ENCODE data around the gene KLHL40. TPM values are rescaled to one million over a fixed set of nuclear protein-coding genes. Genes with fewer than 3 reads are reported as not detected.

The KLHL40 gene, protein sequence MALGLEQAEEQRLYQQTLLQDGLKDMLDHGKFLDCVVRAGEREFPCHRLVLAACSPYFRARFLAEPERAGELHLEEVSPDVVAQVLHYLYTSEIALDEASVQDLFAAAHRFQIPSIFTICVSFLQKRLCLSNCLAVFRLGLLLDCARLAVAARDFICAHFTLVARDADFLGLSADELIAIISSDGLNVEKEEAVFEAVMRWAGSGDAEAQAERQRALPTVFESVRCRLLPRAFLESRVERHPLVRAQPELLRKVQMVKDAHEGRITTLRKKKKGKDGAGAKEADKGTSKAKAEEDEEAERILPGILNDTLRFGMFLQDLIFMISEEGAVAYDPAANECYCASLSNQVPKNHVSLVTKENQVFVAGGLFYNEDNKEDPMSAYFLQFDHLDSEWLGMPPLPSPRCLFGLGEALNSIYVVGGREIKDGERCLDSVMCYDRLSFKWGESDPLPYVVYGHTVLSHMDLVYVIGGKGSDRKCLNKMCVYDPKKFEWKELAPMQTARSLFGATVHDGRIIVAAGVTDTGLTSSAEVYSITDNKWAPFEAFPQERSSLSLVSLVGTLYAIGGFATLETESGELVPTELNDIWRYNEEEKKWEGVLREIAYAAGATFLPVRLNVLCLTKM
- not detected in 2 replicates for total RNA-seq (2021)
- long read RNA-seq, result 0 reads

DNA sequence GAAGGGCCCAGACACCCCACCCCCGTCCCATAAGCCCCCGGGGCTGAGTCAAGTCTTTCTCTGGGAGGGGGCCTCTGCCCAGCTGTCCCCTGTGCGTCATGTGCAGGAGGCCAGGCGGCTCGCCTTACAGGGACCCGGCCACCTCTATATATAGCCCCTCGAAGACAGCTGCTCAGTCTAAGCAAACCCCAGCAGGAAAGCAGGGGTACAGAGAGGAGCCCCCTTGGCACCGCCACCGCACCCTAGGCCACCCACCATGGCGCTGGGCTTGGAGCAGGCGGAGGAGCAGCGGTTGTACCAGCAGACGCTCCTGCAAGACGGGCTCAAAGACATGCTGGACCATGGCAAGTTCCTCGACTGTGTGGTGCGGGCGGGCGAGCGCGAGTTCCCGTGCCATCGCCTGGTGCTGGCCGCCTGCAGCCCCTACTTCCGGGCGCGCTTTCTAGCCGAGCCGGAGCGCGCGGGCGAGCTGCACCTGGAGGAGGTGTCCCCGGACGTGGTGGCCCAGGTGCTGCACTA is at the start of gene KLHL40:
TSS of gene KLHL40 (plus strand) at position 175 of the 519 bp plus-strand sequence. CDS start at position 257, 82 bp downstream.
- no peak within 1 kb of the TSS for H2BK120ac ChIP-seq (ENCODE audit: low read depth, low read length, poor library complexity, severe bottlenecking)
- no peak within 1 kb of the TSS for H2BK20ac ChIP-seq (ENCODE audit: low read depth, low read length, poor library complexity, severe bottlenecking)
- H3K4ac ChIP-seq (ENCODE audit: low read depth, low read length), result no peak within 1 kb of the TSS
- H3K56ac ChIP-seq (ENCODE audit: insufficient read length, low read depth, low read length), result no peak within 1 kb of the TSS
- TF ChIP-seq, protein P1, sequence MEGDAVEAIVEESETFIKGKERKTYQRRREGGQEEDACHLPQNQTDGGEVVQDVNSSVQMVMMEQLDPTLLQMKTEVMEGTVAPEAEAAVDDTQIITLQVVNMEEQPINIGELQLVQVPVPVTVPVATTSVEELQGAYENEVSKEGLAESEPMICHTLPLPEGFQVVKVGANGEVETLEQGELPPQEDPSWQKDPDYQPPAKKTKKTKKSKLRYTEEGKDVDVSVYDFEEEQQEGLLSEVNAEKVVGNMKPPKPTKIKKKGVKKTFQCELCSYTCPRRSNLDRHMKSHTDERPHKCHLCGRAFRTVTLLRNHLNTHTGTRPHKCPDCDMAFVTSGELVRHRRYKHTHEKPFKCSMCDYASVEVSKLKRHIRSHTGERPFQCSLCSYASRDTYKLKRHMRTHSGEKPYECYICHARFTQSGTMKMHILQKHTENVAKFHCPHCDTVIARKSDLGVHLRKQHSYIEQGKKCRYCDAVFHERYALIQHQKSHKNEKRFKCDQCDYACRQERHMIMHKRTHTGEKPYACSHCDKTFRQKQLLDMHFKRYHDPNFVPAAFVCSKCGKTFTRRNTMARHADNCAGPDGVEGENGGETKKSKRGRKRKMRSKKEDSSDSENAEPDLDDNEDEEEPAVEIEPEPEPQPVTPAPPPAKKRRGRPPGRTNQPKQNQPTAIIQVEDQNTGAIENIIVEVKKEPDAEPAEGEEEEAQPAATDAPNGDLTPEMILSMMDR (conservative IDR thresholded peaks at IDR 0.05), result no peak
- no peak within 1 kb of the TSS for H4K8ac ChIP-seq (replicated peaks; ENCODE audit: insufficient read length, low read depth, low read length)
- Mint-ChIP-seq H3K4me3 (no peak within 1 kb of the TSS), H3K36me3 (ENCODE audit: insufficient read depth in 1 of 3, low read depth in 3 of 3) (no peaks in the 10 kb centered on the region; a peak in 1 of 7 replicates), H3K27ac (no peak within 1 kb of the TSS; a peak in 1 of 7 replicates), H3K27me3 (ENCODE audit: low read depth) (peaks cover 6% of the 10 kb centered on the region), H3K9me3 (no peaks in the 10 kb centered on the region), H3K4me1 (peaks cover 20 to 24% of the 10 kb centered on the region in 2 experiments)
- no peaks in the 10 kb centered on the region; the same call in 1 of the 2 replicates for H3K4me1 ChIP-seq (ENCODE audit: insufficient read depth, low read length)
- no peaks in the 10 kb centered on the region for H3K9me3 ChIP-seq (ENCODE audit: control insufficient read depth, low read depth, low read length)
- H3K27ac ChIP-seq (ENCODE audit: insufficient read length, low read depth, low read length), result no peak within 1 kb of the TSS
- no peak within 1 kb of the TSS for H4K5ac ChIP-seq (ENCODE audit: insufficient read length, low read depth, low read length)
- no peak within 1 kb of the TSS for H2AK5ac ChIP-seq (ENCODE audit: insufficient read length, low read length)
- no CpG with 5 or more reads among the region's 34 CpGs for WGBS (ENCODE audit: extremely low coverage, insufficient read length, low lambda C conversion rate)
- H3K79me2 ChIP-seq (ENCODE audit: insufficient read depth, low read length), result no peaks in the 10 kb centered on the region
- H3K14ac ChIP-seq (ENCODE audit: insufficient read depth, low read length), result no peak within 1 kb of the TSS; the same call in 1 of the 2 replicates
- no peak within 1 kb of the TSS for H3K23ac ChIP-seq (ENCODE audit: insufficient read length, low read depth, low read length)
- H3K18ac ChIP-seq (ENCODE audit: insufficient read length, low read depth, low read length), result no peak within 1 kb of the TSS
- H4K20me1 ChIP-seq (ENCODE audit: control insufficient read depth, insufficient read depth, insufficient read length), result no peaks in the 10 kb centered on the region
- H2BK12ac ChIP-seq (ENCODE audit: insufficient read length, low read depth, low read length), result no peak within 1 kb of the TSS
- H3T11ph ChIP-seq (ENCODE audit: low read length), result no peak within 1 kb of the TSS
- H3K23me2 ChIP-seq (ENCODE audit: insufficient read length, low read depth, low read length, poor library complexity, severe bottlenecking), result no peaks in the 10 kb centered on the region
- no peak for DNase-seq
- H2BK5ac ChIP-seq (ENCODE audit: insufficient read length, low read length), result no peak within 1 kb of the TSS
- H4K91ac ChIP-seq (ENCODE audit: insufficient read length, low read depth, low read length), result no peak within 1 kb of the TSS
- H3K9ac ChIP-seq (ENCODE audit: extremely low read depth, insufficient read length, low read length), result peak within 1 kb of the TSS; percentile 8
- H3K4me2 ChIP-seq (ENCODE audit: insufficient read depth, insufficient read length, low read length), result no peak within 1 kb of the TSS
- no peaks in the 10 kb centered on the region for H3K27me3 ChIP-seq (ENCODE audit: insufficient read depth, low read length)
- no peaks in the 10 kb centered on the region for H3K79me1 ChIP-seq (ENCODE audit: insufficient read depth, low read depth, low read length, poor library complexity, severe bottlenecking)
- no peak within 1 kb of the TSS for H2AFZ ChIP-seq (ENCODE audit: low read length)
- H2BK15ac ChIP-seq (ENCODE audit: low read depth, low read length), result no peak within 1 kb of the TSS

Data from H9 (cell line).